CD4-positive, alpha-beta memory T cell (primary cell): Measurements from ENCODE around the gene CDC42BPG. TPM values are rescaled to one million over a fixed set of nuclear protein-coding genes. Genes with fewer than 3 reads are reported as not detected.

ENCODE experiments used
- CTCF ChIA-PET: fragments of 350-600 bp; sonication (Branson Sonifier 250); formaldehyde crosslinking; loops from one replicate; lab custom pipeline; 2021; ENCODE audit warnings: inconsistent platforms; ENCODE audit not compliant: partially characterized antibody; lab: Charles Lee
- POLR2A ChIA-PET: fragments of 350-600 bp; sonication (Branson Sonifier 250); formaldehyde crosslinking; loops from one replicate; lab custom pipeline; 2021; ENCODE audit not compliant: partially characterized antibody; lab: Charles Lee
- DNase-seq, 5 donors: peaks; one replicate each; pipeline versions ENCODE4 v3.0.0 to v3.0.0-alpha.2; 2020 to 2022; ENCODE audit warnings: mixed read lengths in 1 of 5
- H3K27ac ChIP-seq: one replicate; pipeline ENCODE4 v1.7.0; 2013; ENCODE audit warnings: low read depth, low read length
- H3K27me3 ChIP-seq: 2 replicates; pipeline ENCODE4 v1.7.0; 2013; ENCODE audit warnings: mild to moderate bottlenecking, low read length, moderate library complexity; ENCODE audit not compliant: insufficient read depth
- H3K36me3 ChIP-seq: 2 replicates; pipeline ENCODE4 v1.7.0; 2013; ENCODE audit warnings: mild to moderate bottlenecking, low read length, moderate library complexity; ENCODE audit not compliant: insufficient read depth
- H3K4me1 ChIP-seq: 2 replicates; pipeline ENCODE4 v1.7.0; 2013; ENCODE audit warnings: mild to moderate bottlenecking, low read length, moderate library complexity; ENCODE audit not compliant: insufficient read depth
- H3K4me3 ChIP-seq, 2 donors: one replicate each; pipeline ENCODE4 v1.7.0; 2013; ENCODE audit warnings: low read length in 2 of 2, mild to moderate bottlenecking in 1 of 2
- H3K9me3 ChIP-seq, 2 donors: one replicate each; pipeline ENCODE4 v1.7.0; 2013; ENCODE audit warnings: low read length in 2 of 2, control low read depth in 1 of 2; ENCODE audit not compliant: control insufficient read depth in 1 of 2
- H3K27ac Mint-ChIP-seq, 7 donors: one replicate each; pipeline ENCODE4 v1.8.0; 2020 to 2021; ENCODE audit warnings: mixed read lengths in 7 of 7, mild to moderate bottlenecking in 6 of 7, inconsistent platforms in 3 of 7, moderate library complexity in 3 of 7
- H3K27me3 Mint-ChIP-seq, 2 donors: one replicate each; pipeline ENCODE4 v1.8.0; 2020 to 2021; ENCODE audit warnings: mixed read lengths in 2 of 2
- H3K36me3 Mint-ChIP-seq, 2 donors: one replicate each; pipeline ENCODE4 v1.8.0; 2020 to 2021; ENCODE audit warnings: mixed read lengths in 2 of 2, inconsistent platforms in 1 of 2, mild to moderate bottlenecking in 1 of 2
- H3K4me1 Mint-ChIP-seq, 4 donors: one replicate each; pipeline ENCODE4 v1.8.0; 2020 to 2021; ENCODE audit warnings: mixed read lengths in 4 of 4, mild to moderate bottlenecking in 1 of 4
- H3K4me3 Mint-ChIP-seq, 8 donors: one replicate each; pipeline ENCODE4 v1.8.0; 2020 to 2021; ENCODE audit warnings: mixed read lengths in 8 of 8, mild to moderate bottlenecking in 7 of 8, moderate library complexity in 6 of 8, inconsistent platforms in 3 of 8
- H3K9me3 Mint-ChIP-seq, 8 donors: one replicate each; pipeline ENCODE4 v1.8.0; 2020 to 2021; ENCODE audit warnings: mixed read lengths in 8 of 8, mild to moderate bottlenecking in 5 of 8, inconsistent platforms in 3 of 8, moderate library complexity in 1 of 8
- intact Hi-C: fragments of 100-400 bp; cut with micrococcal nuclease; formaldehyde crosslinking; loops from one replicate; pipeline ENCODE4 v1.15.1; 2023
- polyA plus RNA-seq, 2 donors: library from polyadenylated mRNA; unstranded; fragments of 300-500 nt; fragmentation: Illumina TruSeq; gene quantifications; one replicate each; pipeline ENCODE4 v1.2.3, GENCODE V29; 2021
- total RNA-seq, 2 experiments: library from RNA; stranded (reverse); gene quantifications; one replicate each; pipeline ENCODE4 v1.2.3, GENCODE V29; 2021

Gene CDC42BPG
- total and polyA plus RNA-seq, 4 experiments from 2014 or later: 0.62 to 9.0 (median 6.2) TPM; not detected in 1

- Mint-ChIP-seq H3K9me3 (peaks cover 0 to 2% (median 0%) of the 10 kb centered on the region in 8 donors), H3K27ac (peak overlapping the region; percentile 76 to 99 (median 92))
Observed at GRCh38 chr11:64866173-64866491, 21.7 kb upstream of the CDC42BPG start.

GRCh38 chr11:64865286-64866172 lies 21.1 kb upstream of the CDC42BPG start:
- ChIA-PET CTCF (interaction anchor here (1.7 to 29.7 kb wide), 5 partner anchors 11 to 21 kb away, joined by 4 to 1245 read pairs (median 6); partner anchors contain the start of genes CDC42BPG and EHD1), POLR2A (interaction anchor here (1.6 to 28.8 kb wide), 5 partner anchors 13 to 252 kb away, joined by 5 to 2105 read pairs (median 18); partner anchors contain the start of genes CDC42BPG, EHD1, RASGRP2 and SF1)
- intact Hi-C loops: no loop called here
- peaks cover 99% of the 10 kb centered on the region for H3K4me1 ChIP-seq
- Mint-ChIP-seq H3K27me3 (no peaks in the 10 kb centered on the region), H3K9me3 (peaks cover 0 to 2% (median 0%) of the 10 kb centered on the region in 8 donors), H3K27ac (peak overlapping the region; percentile 76 to 99 (median 92)), H3K36me3 (peaks cover 28 to 44% of the 10 kb centered on the region in 2 donors), H3K4me3 (peak overlapping the region; percentile 64 to 91 (median 82)), H3K4me1 (peaks cover 51 to 95% (median 77%) of the 10 kb centered on the region in 4 donors)
- no peaks in the 10 kb centered on the region for H3K9me3 ChIP-seq
- peaks cover 9% of the 10 kb centered on the region for H3K36me3 ChIP-seq
- peak in 1 of 5 donors; percentile 76 for DNase-seq
- H3K4me3 ChIP-seq: peak overlapping the region; percentile 2 to 59
- H3K27me3 ChIP-seq: no peaks in the 10 kb centered on the region
- H3K27ac ChIP-seq: peak overlapping the region; percentile 68

More at GRCh38 chr11:64866173-64866491, 21.7 kb upstream of the CDC42BPG start:
- peaks cover 10% of the 10 kb centered on the region for H3K36me3 ChIP-seq
- intact Hi-C loops: no loop called here
- Mint-ChIP-seq H3K27me3 (no peaks in the 10 kb centered on the region), H3K4me1 (peaks cover 50 to 95% (median 77%) of the 10 kb centered on the region in 4 donors), H3K4me3 (peak overlapping the region; percentile 0 to 91 (median 82)), H3K36me3 (peaks cover 26 to 46% of the 10 kb centered on the region in 2 donors)
- H3K4me1 ChIP-seq: peaks cover 99% of the 10 kb centered on the region
- peak in 1 of 5 donors; percentile 27 for DNase-seq
- ChIA-PET POLR2A (interaction anchor here (2.3 to 28.8 kb wide), 4 partner anchors 14 to 251 kb away, joined by 5 to 2105 read pairs (median 379); partner anchors contain the start of genes CDC42BPG, EHD1, RASGRP2 and ZNHIT2), CTCF (interaction anchor here (1.7 to 29.7 kb wide), 3 partner anchors 12 to 20 kb away, joined by 5 to 1245 read pairs (median 252); partner anchors contain the start of genes CDC42BPG and EHD1)
- H3K9me3 ChIP-seq: no peaks in the 10 kb centered on the region
- H3K27ac ChIP-seq: peak overlapping the region; percentile 68
- no peaks in the 10 kb centered on the region for H3K27me3 ChIP-seq
- H3K4me3 ChIP-seq: peak overlapping the region in 1 of 2 donors; percentile 27

DNA sequence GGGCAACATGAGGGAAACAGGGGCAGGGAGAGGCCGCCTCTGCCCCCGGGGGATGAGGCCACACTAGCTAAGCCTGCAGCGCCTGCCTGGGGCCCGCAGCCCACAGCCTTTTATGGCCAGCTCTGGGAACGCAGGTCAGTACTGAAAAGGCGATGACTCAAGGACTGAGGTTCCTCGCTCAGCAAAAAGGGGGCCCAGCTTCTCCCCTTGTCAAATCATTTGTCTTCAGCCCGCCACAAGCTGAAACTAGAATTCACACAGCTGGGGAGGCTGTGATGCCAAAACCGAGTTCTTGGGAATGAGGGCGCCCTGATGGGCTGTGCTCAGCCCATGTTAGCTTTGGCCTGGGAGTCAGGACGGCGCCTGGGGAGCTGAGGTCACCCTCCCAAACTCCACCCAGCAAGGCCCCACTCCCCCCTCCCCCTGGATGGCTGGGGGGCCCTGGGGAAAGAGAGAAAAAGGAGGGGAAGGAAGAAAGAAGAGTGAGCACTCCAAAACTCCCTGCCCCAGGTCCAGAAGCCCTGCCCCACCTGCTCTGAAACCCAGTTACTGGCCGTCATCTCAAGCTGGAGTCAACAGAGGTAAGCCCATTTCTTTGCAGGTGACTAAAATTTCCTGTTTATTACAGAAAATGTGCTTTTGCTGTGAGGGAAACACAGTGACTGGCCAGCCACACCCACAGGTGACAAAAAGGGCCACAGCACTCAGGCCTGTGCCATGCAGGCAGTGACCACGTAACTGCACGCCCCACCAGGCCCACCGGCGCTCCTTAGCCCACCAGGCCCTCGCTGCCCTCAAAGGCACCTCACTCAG lies 20.2 kb upstream of the CDC42BPG start:
- intact Hi-C loops: no loop called here
- Histone ChIP-seq H3K4me1 (peaks cover 99% of the 10 kb centered on the region), H3K27me3 (no peaks in the 10 kb centered on the region), H3K4me3 (peak overlapping the region; percentile 40 to 59), H3K9me3 (no peaks in the 10 kb centered on the region), H3K36me3 (peaks cover 13% of the 10 kb centered on the region), H3K27ac (peak overlapping the region; percentile 68)
- ChIA-PET POLR2A (interaction anchor here (1.2 to 28.8 kb wide), 7 partner anchors 12 to 633 kb away, joined by 3 to 2105 read pairs (median 7); partner anchors contain the start of genes CDC42BPG, EHD1, RASGRP2 and SF1), CTCF (interaction anchor here (1.7 to 29.7 kb wide), 5 partner anchors 10 to 22 kb away, joined by 4 to 1245 read pairs (median 6); partner anchors contain the start of genes CDC42BPG and EHD1)
- Mint-ChIP-seq H3K27ac (peak overlapping the region; percentile 76 to 99 (median 95)), H3K36me3 (peaks cover 35 to 45% of the 10 kb centered on the region in 2 donors), H3K27me3 (no peaks in the 10 kb centered on the region), H3K4me1 (peaks cover 53 to 95% (median 78%) of the 10 kb centered on the region in 4 donors), H3K4me3 (peak overlapping the region; percentile 64 to 91 (median 82)), H3K9me3 (peaks cover 0 to 2% (median 0%) of the 10 kb centered on the region in 8 donors)
- DNase-seq: peak in 2 of 5 donors; percentile 24 to 64

- Mint-ChIP-seq H3K9me3 (peaks cover 0 to 2% (median 0%) of the 10 kb centered on the region in 8 donors), H3K36me3 (peaks cover 41 to 45% of the 10 kb centered on the region in 2 donors), H3K4me3 (peak overlapping the region; percentile 64 to 91 (median 82)), H3K27me3 (no peaks in the 10 kb centered on the region), H3K4me1 (peaks cover 54 to 95% (median 78%) of the 10 kb centered on the region in 4 donors), H3K27ac (peak overlapping the region; percentile 76 to 99 (median 95))
- peaks cover 12% of the 10 kb centered on the region for H3K36me3 ChIP-seq
- no peak for DNase-seq
- H3K27ac ChIP-seq: peak overlapping the region; percentile 68
- no peaks in the 10 kb centered on the region for H3K27me3 ChIP-seq
- H3K4me3 ChIP-seq: peak overlapping the region; percentile 40 to 59
- intact Hi-C loops: no loop called here
- ChIA-PET CTCF (interaction anchor here (1.8 to 29.7 kb wide), 4 partner anchors 11 to 22 kb away, joined by 4 to 1245 read pairs (median 129); partner anchors contain the start of genes CDC42BPG and EHD1), POLR2A (interaction anchor here (1.2 to 28.8 kb wide), 7 partner anchors 12 to 634 kb away, joined by 3 to 2105 read pairs (median 7); partner anchors contain the start of genes CDC42BPG, EHD1, MEN1 and RASGRP2)
- no peaks in the 10 kb centered on the region for H3K9me3 ChIP-seq
- H3K4me1 ChIP-seq: peaks cover 99% of the 10 kb centered on the region
Observed at GRCh38 chr11:64864135-64864472, 19.7 kb upstream of the CDC42BPG start.

- peaks cover 55 to 95% (median 78%) of the 10 kb centered on the region in 4 donors for H3K4me1 Mint-ChIP-seq
- no peaks in the 10 kb centered on the region for H3K9me3 ChIP-seq
- no peaks in the 10 kb centered on the region for H3K27me3 Mint-ChIP-seq
- H3K36me3 ChIP-seq: peaks cover 6% of the 10 kb centered on the region
- H3K27me3 ChIP-seq: no peaks in the 10 kb centered on the region
- H3K4me1 ChIP-seq: peaks cover 99% of the 10 kb centered on the region
- peak overlapping the region; percentile 68 for H3K27ac ChIP-seq
- peaks cover 0 to 2% (median 0%) of the 10 kb centered on the region in 8 donors for H3K9me3 Mint-ChIP-seq
- H3K4me3 ChIP-seq: peak overlapping the region; percentile 12 to 59
- peak overlapping the region; percentile 83 to 99 (median 95) for H3K27ac Mint-ChIP-seq
- POLR2A ChIA-PET: interaction anchor here (1.0 to 28.8 kb wide), 8 partner anchors 11 to 634 kb away, joined by 3 to 2105 read pairs (median 6); partner anchors contain the start of genes CDC42BPG, EHD1, MEN1 and SF1
- CTCF ChIA-PET: interaction anchor here (1.1 to 29.7 kb wide), 6 partner anchors 9 to 23 kb away, joined by 3 to 1245 read pairs (median 14); partner anchors contain the start of genes CDC42BPG and EHD1
- intact Hi-C loops: no loop called here
- H3K4me3 Mint-ChIP-seq: peak overlapping the region in 7 of 8 donors; percentile 81 to 91 (median 83)
- peaks cover 44 to 45% of the 10 kb centered on the region in 2 donors for H3K36me3 Mint-ChIP-seq
- no peak for DNase-seq
Observed at GRCh38 chr11:64863391-64864060, 19.1 kb upstream of the CDC42BPG start.
